NCI-H2107 (cell line): ENCODE results near the gene KCNIP1.
"Not testable (repeated sequence)": the region's sequence is repeated elsewhere in the genome, so short reads cannot be mapped to it uniquely, and the experiment has no call there.

ENCODE experiments used
- DNase-seq: peaks from one replicate; lab custom pipeline; 2025; lab: John Stamatoyannopoulos, UW

KCNIP1 gene

GRCh38 chr5:170751631-170752030 lies 247.8 kb downstream of the KCNIP1 start:
- no peak for DNase-seq

GRCh38 chr5:170752257-170753215 lies 248.7 kb downstream of the KCNIP1 start:
- no peak for DNase-seq

GRCh38 chr5:170753311-170753710 lies 249.5 kb downstream of the KCNIP1 start:
- DNase-seq = no peak

- not testable (repeated sequence) for DNase-seq
These were observed 250.7 kb downstream of the KCNIP1 start for GRCh38 chr5:170754508-170754907.

GRCh38 chr5:170755679-170756456 lies 252.0 kb downstream of the KCNIP1 start:
- no peak for DNase-seq

GRCh38 chr5:170756691-170757090 lies 252.9 kb downstream of the KCNIP1 start:
- DNase-seq = no peak

- no peak for DNase-seq
These were observed 253.4 kb downstream of the KCNIP1 start for GRCh38 chr5:170757182-170757601.

- DNase-seq = no peak
These were observed 253.8 kb downstream of the KCNIP1 start for GRCh38 chr5:170757669-170758068.

- no peak for DNase-seq
These were observed 254.7 kb downstream of the KCNIP1 start for GRCh38 chr5:170758481-170758880.

GRCh38 chr5:170760113-170760512 lies 256.3 kb downstream of the KCNIP1 start:
- DNase-seq = no peak

- no peak for DNase-seq
These were observed 257.4 kb downstream of the KCNIP1 start for GRCh38 chr5:170761048-170761707.

- DNase-seq = no peak
These were observed 257.9 kb downstream of the KCNIP1 start for GRCh38 chr5:170761708-170762066.

- not testable (repeated sequence) for DNase-seq
These were observed 258.5 kb downstream of the KCNIP1 start for GRCh38 chr5:170762298-170762697.

GRCh38 chr5:170765868-170766267 lies 262.0 kb downstream of the KCNIP1 start:
- not testable (repeated sequence) for DNase-seq

- DNase-seq = no peak
These were observed 265.4 kb downstream of the KCNIP1 start for GRCh38 chr5:170769246-170769645.

GRCh38 chr5:170769898-170770416 lies 266.1 kb downstream of the KCNIP1 start:
- DNase-seq = no peak

- no peak for DNase-seq
These were observed 267.7 kb downstream of the KCNIP1 start for GRCh38 chr5:170771496-170771895.

GRCh38 chr5:170773024-170773985 lies 269.5 kb downstream of the KCNIP1 start:
- no peak for DNase-seq

GRCh38 chr5:170774831-170775230 lies 271.0 kb downstream of the KCNIP1 start:
- no peak for DNase-seq

GRCh38 chr5:170781946-170782345 lies 278.1 kb downstream of the KCNIP1 start:
- DNase-seq = no peak

- DNase-seq = no peak
These were observed 278.6 kb downstream of the KCNIP1 start for GRCh38 chr5:170782438-170782837.
